Loucy (cell line): ENCODE data around the gene ARHGAP15.

Source experiments
- CTCF ChIP-seq: fragments of 200-600 bp; sonication (generic); conservative IDR thresholded peaks from 2 replicates; pipeline ENCODE4 v1.5.1; 2014; ENCODE audit warnings: mild to moderate bottlenecking, antibody characterized with exemption, low read length
- EZH2phosphoT487 ChIP-seq: fragments of 200-600 bp; IDR thresholded peaks from 2 replicates; pipeline ENCODE4 v1.6.1; 2018; ENCODE audit warnings: antibody characterized with exemption, mild to moderate bottlenecking, moderate library complexity, borderline replicate concordance

GRCh38 chr2:143768991-143769390 is 639.8 kb downstream of the ARHGAP15 start:
- TF ChIP-seq CTCF (no peak), EZH2phosphoT487 (no peak)
